GM13976 (cell line): ENCODE data around the gene PUS1.
A peak's percentile ranks its signal among the peaks of the same experiment; 100 is the strongest.

Experiments used
- DNase-seq: peaks from one replicate; pipeline ENCODE4 v3.0.0; 2012; ENCODE audit warnings: low spot score
- in situ Hi-C: fragments of 300-500 bp; cut with MboI; formaldehyde crosslinking; loops from one replicate; pipeline ENCODE4 v1.12.0; 2022; ENCODE audit warnings: low sequenced_read_pairs, mixed read lengths, inconsistent platforms; ENCODE audit not compliant: unreplicated experiment
- TF ChIP-seq, protein P1 (sequence below): IDR thresholded peaks from 2 replicates; pipeline ENCODE4 v1.5.1; 2012; ENCODE audit warnings: borderline replicate concordance, mild to moderate bottlenecking; ENCODE audit not compliant: insufficient read depth; ENCODE audit errors: extremely low read depth, missing control alignments, control extremely low read depth

Gene PUS1

DNA sequence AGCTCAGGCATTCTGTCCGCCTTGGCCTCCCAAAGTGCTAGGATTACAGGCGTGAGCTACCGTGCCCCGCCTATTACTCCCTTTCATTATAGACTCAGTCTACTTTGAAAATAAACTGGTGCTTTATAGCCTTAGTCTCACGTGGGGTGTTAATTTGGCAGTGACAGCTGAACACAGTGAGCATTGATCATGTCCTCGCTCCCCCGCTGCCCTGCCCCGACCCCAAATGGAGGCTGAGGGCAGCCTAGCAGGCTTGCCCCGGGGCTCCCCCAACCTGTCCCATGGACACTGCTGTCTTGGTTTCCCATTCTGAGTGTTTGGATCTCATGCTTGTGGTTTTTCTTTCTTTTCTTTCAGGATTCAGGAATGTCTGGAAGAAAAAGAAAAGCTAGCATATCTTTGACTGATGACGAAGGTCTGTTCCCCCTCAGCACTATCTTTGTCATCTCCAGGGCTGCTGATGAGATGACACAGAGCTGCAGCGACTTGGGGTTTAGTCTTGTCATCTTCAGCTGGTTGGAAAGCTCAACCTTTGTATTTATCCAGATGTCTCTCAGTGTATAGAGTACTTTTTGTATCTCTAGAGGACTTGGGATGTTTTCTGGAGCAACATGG lies 62.8 kb downstream of the PUS1 start:
- in situ Hi-C loops, result no loop called here
- TF ChIP-seq, protein P1, sequence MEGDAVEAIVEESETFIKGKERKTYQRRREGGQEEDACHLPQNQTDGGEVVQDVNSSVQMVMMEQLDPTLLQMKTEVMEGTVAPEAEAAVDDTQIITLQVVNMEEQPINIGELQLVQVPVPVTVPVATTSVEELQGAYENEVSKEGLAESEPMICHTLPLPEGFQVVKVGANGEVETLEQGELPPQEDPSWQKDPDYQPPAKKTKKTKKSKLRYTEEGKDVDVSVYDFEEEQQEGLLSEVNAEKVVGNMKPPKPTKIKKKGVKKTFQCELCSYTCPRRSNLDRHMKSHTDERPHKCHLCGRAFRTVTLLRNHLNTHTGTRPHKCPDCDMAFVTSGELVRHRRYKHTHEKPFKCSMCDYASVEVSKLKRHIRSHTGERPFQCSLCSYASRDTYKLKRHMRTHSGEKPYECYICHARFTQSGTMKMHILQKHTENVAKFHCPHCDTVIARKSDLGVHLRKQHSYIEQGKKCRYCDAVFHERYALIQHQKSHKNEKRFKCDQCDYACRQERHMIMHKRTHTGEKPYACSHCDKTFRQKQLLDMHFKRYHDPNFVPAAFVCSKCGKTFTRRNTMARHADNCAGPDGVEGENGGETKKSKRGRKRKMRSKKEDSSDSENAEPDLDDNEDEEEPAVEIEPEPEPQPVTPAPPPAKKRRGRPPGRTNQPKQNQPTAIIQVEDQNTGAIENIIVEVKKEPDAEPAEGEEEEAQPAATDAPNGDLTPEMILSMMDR, result no peak
- no peak for DNase-seq

DNA sequence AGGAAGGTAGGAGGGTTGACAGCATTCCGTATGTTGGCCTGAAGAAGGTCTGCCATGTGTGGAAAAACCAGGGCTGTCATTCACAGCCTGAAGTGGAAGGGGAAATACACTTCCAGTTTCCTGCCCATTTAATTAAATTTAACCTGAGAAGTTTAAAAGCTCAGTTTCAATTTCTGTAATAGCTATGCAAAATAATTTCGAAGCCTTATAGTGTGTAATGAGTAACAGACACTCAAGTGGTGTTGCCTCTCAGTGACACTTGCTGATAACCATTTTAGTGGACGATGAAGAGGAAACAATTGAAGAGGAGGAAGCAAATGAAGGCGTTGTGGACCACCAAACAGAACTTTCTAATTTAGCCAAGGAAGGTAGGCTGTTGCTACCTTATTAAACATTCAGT lies 65.5 kb downstream of the PUS1 start:
- in situ Hi-C loops, result no loop called here
- DNase-seq, result peak; percentile 56
- TF ChIP-seq, protein P1, result no peak
